Measurements from ENCODE around the gene GALNT1. TPM values are rescaled to one million over a fixed set of nuclear protein-coding genes. Genes with fewer than 3 reads are reported as not detected.

Gene GALNT1
- total and polyA plus RNA-seq, 9 of the 15 experiments (the other 6 are each of a cell fraction or from before 2014, with no cell fraction given), result 14.4 to 54.1 (median 36.6) TPM

GRCh38 chr18:35688757-35689156 lies 107.2 kb downstream of the GALNT1 start (continued):
- TF ChIP-seq, protein P1, sequence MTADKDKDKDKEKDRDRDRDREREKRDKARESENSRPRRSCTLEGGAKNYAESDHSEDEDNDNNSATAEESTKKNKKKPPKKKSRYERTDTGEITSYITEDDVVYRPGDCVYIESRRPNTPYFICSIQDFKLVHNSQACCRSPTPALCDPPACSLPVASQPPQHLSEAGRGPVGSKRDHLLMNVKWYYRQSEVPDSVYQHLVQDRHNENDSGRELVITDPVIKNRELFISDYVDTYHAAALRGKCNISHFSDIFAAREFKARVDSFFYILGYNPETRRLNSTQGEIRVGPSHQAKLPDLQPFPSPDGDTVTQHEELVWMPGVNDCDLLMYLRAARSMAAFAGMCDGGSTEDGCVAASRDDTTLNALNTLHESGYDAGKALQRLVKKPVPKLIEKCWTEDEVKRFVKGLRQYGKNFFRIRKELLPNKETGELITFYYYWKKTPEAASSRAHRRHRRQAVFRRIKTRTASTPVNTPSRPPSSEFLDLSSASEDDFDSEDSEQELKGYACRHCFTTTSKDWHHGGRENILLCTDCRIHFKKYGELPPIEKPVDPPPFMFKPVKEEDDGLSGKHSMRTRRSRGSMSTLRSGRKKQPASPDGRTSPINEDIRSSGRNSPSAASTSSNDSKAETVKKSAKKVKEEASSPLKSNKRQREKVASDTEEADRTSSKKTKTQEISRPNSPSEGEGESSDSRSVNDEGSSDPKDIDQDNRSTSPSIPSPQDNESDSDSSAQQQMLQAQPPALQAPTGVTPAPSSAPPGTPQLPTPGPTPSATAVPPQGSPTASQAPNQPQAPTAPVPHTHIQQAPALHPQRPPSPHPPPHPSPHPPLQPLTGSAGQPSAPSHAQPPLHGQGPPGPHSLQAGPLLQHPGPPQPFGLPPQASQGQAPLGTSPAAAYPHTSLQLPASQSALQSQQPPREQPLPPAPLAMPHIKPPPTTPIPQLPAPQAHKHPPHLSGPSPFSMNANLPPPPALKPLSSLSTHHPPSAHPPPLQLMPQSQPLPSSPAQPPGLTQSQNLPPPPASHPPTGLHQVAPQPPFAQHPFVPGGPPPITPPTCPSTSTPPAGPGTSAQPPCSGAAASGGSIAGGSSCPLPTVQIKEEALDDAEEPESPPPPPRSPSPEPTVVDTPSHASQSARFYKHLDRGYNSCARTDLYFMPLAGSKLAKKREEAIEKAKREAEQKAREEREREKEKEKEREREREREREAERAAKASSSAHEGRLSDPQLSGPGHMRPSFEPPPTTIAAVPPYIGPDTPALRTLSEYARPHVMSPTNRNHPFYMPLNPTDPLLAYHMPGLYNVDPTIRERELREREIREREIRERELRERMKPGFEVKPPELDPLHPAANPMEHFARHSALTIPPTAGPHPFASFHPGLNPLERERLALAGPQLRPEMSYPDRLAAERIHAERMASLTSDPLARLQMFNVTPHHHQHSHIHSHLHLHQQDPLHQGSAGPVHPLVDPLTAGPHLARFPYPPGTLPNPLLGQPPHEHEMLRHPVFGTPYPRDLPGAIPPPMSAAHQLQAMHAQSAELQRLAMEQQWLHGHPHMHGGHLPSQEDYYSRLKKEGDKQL (CRISPR knock-in tag; IDR thresholded peaks at IDR 0.05; ENCODE audit: borderline replicate concordance), result no peak
- TF ChIP-seq THRA (IDR thresholded peaks at IDR 0.05) (no peak), NFE2L1 (tag; IDR thresholded peaks at IDR 0.05; ENCODE audit: borderline replicate concordance, low read depth) (peak; percentile 72), ZNF174 (CRISPR knock-in tag; IDR thresholded peaks at IDR 0.05) (no peak), FOXP1 (CRISPR knock-in tag; IDR thresholded peaks at IDR 0.05) (no peak), CEBPB (tag; IDR thresholded peaks at IDR 0.05) (no peak), ZBTB33 (CRISPR knock-in tag; IDR thresholded peaks at IDR 0.05) (no peak), IFI16 (CRISPR knock-in tag; IDR thresholded peaks at IDR 0.05) (no peak), NCOR1 (IDR thresholded peaks at IDR 0.05) (no peak), ZFP1 (CRISPR knock-in tag; IDR thresholded peaks at IDR 0.05) (no peak), MAFK (IDR thresholded peaks at IDR 0.05; ENCODE audit: low read length) (peak; percentile 85), DNMT1 (IDR thresholded peaks at IDR 0.05) (no peak), ZNF197 (CRISPR knock-in tag; IDR thresholded peaks at IDR 0.05; ENCODE audit: low read depth) (no peak), POLR2G (IDR thresholded peaks at IDR 0.05; ENCODE audit: low read depth, low read length) (no peak), C11orf30 (IDR thresholded peaks at IDR 0.05; ENCODE audit: low read depth) (peak; percentile 87), ZNF696 (CRISPR knock-in tag; conservative IDR thresholded peaks at IDR 0.05) (no peak), ATF7 (IDR thresholded peaks at IDR 0.05) (no peak), HLTF (IDR thresholded peaks at IDR 0.05) (no peak), HCFC1 (IDR thresholded peaks at IDR 0.05; ENCODE audit: low read depth, low read length) (no peak), SMARCA5 (IDR thresholded peaks at IDR 0.05) (no peak), BRD9 (IDR thresholded peaks at IDR 0.05; ENCODE audit: low read depth, partially characterized antibody) (no peak)
- TF ChIP-seq, protein P2, sequence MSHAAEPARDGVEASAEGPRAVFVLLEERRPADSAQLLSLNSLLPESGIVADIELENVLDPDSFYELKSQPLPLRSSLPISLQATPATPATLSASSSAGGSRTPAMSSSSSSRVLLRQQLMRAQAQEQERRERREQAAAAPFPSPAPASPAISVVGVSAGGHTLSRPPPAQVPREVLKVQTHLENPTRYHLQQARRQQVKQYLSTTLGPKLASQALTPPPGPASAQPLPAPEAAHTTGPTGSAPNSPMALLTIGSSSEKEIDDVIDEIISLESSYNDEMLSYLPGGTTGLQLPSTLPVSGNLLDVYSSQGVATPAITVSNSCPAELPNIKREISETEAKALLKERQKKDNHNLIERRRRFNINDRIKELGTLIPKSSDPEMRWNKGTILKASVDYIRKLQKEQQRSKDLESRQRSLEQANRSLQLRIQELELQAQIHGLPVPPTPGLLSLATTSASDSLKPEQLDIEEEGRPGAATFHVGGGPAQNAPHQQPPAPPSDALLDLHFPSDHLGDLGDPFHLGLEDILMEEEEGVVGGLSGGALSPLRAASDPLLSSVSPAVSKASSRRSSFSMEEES (CRISPR knock-in tag; IDR thresholded peaks at IDR 0.05), result no peak

Measured in K562 (cell line).